Measurements from ENCODE around the gene COL6A3. TPM values are rescaled to one million over a fixed set of nuclear protein-coding genes. Genes with fewer than 3 reads are reported as not detected.

Gene COL6A3
- total RNA-seq, 1 experiment from 2014 or later = not detected

Other genes starting within 250 kb of the COL6A3 start
- 66.1 and 67.8 TPM in 2 replicates for gene MLPH, start 73.1 kb upstream of the COL6A3 start, total RNA-seq (2014; rRNA removed; shearing (Covaris generic))
- not detected in 2 replicates for gene PRLH, start 152.4 kb upstream of the COL6A3 start, total RNA-seq (2014; rRNA removed; shearing (Covaris generic))
- gene RAB17, start 176.6 kb upstream of the COL6A3 start, total RNA-seq (2014; rRNA removed; shearing (Covaris generic)) = 44.2 and 65.1 TPM in 2 replicates
- 91.0 and 97.1 TPM in 2 replicates for gene LRRFIP1, start 213.4 kb upstream of the COL6A3 start, total RNA-seq (2014; rRNA removed; shearing (Covaris generic))